SKM-1 treated with dmso at 0.1 percent for 144 hours (cell line): Measurements from ENCODE around the gene EHMT2.
"Not testable (repeated sequence)": the region's sequence is repeated elsewhere in the genome, so short reads cannot be mapped to it uniquely, and the experiment has no call there.

Source experiments
- DNase-seq: peaks from one replicate; lab custom pipeline; 2025; ENCODE audit not compliant: unreplicated experiment; lab: John Stamatoyannopoulos, UW

EHMT2 gene

DNA sequence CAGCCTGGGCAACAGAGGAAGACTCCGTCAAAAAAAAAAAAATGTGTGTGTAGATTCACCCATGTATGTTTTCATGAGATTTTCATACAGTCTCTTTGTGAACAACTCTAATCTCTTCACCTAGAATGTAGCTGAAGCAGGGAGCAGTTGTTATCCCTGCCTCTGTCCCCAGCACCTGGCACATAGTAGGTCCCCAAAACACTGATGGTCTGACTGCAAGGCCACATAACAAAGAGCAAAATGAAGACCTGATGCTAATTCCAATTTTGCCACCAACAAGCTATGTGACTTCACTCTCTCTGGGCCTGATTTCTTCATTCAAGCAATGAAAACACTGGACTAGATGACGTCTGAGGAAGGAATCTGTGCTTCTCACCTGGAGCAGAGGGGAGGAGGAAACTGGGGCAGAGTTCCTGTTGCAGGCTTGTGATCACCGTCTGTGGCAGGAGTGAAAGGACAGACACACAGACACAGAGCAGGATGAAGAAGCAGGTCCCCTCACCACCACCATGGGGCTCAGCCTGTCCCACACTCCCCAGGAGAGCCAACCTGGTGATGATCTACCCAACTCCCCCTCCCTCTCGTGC is 23.3 kb downstream of the EHMT2 start:
- DNase-seq, result no peak

DNA sequence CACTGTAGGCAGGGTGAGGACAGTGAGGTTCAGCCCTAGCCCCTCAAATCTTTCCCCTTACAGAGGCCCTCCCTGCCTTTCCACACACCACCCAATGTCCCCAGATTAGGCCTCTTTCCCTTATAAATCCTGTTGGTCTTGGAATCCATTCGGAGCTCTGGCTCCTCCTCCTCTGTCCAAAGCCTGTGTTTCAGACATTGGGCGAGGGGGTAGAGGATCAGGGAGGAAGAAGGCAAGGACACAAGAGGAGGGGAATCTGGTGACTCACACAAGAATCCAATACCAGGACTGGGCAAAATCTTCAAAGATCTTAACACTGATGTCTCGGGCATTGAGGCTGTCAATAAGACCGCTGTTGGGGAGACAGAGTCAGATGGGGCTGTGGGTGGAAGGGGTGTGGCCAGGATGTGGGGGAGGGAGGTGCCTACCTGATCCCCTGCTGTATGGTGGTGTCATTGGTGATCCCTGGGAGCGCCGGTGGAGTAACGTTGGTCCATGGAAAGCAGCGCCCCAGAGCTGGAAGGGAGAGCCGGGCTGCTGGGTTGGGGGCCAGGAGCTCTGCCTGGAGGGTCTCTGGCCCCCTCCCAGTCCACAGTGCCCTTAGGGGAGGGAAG is 26.3 kb downstream of the EHMT2 start:
- no peak for DNase-seq

DNA sequence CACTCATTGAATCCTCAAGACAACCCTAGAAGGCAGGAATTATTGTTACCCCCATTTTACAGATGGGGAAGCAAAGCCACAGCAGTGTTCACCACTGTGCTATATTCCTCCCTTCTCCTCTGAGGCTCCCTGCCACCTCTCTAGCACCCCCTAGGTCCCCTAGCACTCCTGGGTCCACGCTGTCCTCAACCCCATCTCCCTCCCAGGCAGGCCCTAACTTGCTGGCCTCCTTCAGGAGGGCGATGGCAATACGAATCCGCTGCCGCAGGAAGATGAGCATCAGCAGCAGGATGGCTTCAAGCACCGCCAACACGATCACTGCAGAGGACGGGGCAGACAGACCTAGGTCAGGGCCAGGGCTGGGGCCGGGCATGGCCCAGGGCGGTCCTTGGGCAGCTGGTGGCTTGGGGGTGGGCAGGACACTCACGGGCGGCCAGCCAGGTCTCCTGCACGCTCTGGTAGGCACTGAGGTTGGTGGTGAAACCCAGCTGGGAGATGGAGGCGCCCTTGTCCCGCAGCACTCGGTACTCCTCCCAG is 27.0 kb downstream of the EHMT2 start:
- no peak for DNase-seq

DNA sequence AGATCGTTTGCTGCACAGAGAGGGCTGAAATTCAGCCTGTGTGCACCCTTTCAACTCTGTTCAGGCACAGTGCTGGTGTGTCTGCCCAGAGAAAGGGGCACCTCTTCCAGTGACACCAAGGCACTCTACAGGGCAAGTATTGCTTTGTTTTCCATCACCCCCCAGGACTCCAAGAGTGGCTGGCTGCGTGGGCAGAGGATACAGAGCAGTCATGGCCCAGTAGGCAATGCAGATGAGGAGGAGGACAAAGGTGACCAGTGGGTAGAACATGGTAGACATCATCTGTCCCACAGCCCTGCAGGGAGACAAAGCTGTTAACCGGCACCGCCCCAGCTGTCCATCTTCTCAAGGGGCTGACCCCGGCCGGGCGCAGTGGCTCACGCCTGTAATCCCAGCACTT is 28.2 kb downstream of the EHMT2 start:
- no peak for DNase-seq

DNA sequence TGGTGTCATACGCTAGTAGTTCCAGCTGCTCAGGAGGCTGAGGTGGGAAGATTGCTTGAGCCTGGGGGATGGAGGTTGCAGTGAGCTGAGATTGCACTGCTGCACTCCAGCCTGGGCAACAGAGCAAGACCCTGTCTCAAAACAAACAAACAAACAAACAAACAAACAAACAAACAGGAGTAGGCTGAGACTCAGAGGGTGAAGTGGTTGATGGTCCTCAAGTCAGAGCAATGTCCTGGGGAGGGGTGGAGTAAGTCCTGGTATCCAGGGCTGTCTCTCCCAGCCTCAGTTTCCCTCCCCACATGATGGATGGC is 28.9 kb downstream of the EHMT2 start:
- DNase-seq, result not testable (repeated sequence)

DNA sequence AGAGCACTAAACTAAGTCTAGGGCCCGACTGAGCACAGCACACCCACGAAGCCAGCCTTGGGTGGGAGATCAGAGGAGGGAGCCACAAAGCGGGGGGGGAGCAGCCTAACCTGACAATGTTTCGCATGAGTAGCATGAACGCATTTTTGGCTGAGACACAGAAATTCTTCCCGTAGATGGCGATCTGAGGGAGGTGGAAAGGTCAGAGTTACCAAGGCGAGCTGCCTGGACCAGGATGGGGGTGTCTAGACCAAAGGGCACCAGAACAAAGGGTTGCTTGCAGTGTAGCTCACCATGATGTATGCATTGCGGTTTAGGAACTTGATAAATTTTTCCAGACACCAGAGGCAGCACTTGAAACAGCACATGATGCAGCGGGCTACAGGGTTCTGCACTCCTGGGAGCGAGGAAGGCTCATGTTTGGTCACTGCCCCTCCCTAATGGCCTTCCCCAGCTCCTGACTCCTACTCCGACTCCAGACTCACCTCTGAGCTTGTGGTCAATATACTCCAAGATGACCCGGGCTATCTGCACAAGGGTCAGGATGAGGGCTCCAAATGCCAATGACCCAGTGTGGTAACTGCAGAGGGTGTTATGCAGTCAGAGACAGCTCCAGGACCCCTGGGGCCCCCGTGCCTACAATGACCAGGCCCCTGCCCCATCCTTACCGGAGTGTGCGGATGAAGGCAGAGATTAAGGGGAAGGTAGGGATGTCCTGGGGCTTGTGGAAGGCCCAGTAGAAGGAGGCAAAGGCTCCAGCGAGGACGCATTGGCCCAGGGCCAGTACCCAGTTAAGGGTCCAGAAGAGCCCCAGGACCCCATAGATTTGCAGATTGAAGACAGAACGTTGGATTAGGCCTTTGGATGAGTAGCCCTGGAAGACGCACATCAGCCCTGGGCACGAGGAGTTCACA is 32.0 kb downstream of the EHMT2 start:
- no peak for DNase-seq

DNA sequence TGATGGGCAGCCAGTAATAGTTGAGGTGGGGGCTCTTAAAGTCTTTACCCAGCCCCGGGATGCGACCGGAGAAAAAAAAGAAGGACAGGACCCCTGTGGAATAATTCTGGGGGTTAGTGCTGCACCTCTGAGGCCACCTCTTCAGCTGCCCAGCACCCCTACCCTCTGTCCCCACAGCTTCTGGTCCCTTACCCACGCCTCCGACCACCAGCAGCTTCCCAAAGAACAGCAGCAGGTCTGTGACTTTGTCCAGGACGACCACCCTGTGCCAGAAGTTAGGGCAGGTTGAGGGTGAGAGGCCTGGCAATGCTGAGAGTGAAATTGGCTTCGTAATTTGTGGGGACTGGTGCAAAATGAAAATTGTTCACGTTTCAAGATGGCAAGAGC is 32.7 kb downstream of the EHMT2 start:
- DNase-seq, result no peak

DNA sequence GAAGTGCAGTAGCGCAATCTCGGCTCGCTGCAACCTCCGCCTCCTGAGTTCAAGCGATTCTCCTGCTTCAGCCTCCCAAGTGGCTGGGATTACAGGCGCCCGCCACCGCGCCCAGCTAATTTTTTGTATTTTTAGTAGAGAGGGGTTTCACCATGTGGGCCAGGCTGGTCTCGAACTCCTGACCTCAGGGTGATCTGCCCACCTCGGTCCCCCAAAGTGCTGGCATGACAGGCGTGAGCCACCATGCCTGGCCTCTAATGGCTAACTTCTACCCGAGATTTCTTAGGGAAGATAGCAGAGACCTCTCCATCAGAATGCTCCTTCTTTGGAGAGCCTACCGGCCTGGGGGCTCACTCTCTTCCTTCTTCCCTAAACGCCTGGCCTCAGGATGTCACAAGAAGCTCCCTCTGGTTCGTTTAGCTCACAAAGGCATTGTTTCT is 33.4 kb downstream of the EHMT2 start:
- DNase-seq, result not testable (repeated sequence)

DNA sequence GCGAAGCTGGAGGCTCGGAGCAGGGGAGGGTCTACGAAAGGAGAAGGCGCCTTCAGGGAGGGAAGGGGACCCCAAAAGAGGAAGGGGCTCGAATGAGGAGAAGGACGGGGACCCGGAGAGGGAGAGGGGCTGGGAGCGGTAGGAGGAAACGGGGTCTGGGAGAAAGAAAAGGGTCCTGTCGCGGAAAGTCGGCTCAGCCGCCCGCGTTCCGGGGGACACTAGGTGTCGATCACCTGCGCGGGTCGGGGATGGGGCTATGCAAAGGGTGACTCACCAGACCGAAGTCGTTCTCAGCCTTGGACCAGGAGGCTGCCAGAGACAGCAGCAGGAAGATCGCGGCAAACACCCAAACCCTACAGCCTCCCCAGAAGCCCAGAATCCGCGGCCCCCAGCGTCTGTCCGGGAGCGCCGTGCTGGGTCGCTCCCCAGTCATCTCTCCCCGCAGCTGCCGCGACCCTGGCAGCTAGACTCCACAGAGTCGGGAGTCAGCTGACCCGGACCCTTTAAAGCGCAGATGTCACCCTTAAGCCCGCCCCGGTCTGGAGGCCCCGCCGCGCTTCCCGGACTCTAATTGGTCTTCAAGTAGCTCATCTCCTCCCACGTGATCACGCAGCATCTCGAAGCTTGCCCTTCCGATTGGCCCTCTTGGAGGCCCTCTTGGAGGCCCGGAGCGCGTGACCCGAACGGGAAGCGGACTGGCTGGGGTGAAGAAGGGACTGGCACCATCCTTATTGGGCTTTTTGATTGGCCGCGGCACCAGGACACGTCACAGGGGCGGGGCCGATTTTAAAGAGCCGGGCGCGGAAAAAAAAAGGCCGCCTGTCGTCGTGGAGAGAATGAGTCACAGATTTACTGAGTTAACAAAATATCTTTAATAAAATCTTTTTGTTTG is 34.9 kb downstream of the EHMT2 start, which contains the start of gene NEU1:
TSS of gene NEU1 (minus strand) at position 478 of the 892 bp plus-strand sequence. CDS start at position 433, 45 bp downstream.
- DNase-seq, result peak; percentile 100

DNA sequence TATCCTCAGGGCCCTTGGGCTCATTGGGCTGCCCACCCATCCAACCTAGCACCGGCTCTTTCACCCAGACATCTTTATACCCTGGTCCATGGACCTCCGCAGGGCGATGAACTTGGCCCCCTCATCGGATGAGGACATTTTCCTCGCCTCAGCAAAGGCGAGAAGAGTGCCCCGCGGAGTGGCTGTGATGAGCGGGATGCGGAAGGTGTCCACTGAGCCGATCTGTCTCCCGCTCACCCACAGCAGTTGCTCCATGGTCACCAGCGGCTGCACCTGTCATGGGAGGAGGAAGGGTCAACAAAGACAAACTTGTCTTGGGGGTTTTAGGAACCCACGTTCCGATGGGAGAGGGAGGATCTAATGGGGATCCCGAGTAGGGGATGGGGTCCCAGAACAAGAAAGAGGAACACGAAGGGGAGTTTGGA is 35.6 kb downstream of the EHMT2 start:
- no peak for DNase-seq

DNA sequence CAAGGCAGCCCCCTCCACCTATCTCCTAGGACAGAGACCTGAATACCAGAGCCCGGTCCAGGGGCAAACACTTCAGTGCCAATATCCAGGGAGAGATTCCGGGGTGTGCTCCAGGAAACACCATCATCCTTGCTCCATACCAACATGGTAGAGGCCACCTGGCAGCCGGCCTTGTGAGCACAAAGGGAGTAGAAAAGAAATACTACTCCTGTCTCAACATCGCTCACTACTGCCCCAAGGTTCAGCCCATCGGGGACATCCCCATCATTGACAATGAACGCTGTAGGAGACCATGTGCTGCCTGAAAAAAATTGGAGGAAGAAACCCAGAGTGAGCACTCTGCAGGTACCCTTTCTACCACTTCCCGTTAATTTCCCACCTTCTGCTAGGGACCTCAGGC is 36.3 kb downstream of the EHMT2 start:
- no peak for DNase-seq

DNA sequence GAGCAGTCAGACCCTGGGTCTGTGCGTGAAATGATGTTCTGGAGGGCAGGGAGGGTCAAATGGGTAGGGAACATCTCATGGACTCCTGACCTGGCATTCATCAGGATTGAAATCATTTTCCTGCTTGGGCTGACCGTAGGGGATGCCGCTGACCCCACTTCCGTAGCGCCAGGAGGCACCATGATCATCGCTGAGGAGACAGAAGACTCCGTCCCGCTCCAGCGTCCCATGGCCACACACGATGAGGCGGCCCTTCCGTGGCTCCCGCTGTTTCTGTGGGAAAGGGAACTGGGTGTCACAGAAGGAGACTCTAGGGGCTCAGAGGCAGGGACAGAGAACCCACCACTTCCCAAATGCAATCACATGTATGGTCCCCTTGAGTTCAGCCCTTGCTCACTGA is 37.1 kb downstream of the EHMT2 start:
- DNase-seq, result no peak

DNA sequence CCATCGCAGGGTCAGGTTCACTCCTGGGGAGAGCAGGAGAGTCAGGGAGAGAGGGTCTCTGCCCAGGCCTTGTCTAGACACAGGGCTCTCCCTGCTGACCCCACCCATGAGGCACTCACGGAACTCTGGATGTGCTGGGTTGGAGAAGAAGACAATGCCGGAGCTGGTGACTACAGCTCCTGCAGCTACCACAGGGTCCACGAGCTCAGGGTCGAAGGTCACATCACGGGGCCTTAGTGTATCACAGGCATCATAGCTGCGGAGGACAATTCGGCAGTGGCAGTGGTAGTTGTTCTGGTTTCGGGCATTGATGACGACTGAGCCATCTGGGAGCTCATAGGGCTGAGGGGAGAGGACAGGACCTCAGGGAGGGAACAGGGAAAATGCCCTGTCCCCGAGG is 37.6 kb downstream of the EHMT2 start:
- DNase-seq, result no peak

DNA sequence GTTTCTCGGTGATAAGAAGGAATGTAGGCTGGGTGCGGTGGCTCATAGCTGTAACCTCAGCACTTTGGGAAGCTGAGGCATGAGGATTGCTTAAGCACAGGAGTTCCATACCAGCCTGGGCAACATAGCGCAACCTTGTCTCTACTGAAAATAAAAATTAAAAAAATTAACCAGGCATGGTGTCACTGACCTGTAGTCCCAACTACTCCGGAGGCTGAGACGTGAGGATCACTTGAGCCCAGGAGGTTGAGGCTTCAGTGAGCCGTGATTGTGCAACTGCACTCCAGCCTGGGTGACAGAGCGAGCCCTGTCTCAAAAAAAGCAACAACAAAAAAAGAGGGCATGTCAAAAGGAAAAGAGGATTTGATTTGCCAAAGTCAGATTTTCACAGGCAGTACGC is 38.8 kb downstream of the EHMT2 start:
- DNase-seq, result no peak

DNA sequence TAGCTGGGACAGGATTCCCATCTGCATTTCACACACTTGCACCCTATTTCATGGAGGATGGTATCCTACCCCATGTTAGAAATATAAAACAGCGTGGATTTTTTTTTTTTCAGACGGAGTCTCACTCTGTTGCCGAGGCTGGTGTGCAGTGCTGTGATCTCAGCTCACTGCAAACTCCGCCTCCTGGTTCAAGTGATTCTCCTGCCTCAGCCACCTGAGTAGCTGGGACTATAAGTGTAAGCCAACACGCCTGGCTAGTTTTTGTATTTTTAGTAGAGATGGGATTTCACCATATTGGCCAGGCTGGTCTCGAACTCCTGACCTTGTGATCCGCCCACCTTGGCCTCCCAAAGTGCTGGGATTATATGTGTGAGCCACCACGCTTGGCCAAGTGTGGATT is 39.7 kb downstream of the EHMT2 start:
- DNase-seq, result not testable (repeated sequence)

DNA sequence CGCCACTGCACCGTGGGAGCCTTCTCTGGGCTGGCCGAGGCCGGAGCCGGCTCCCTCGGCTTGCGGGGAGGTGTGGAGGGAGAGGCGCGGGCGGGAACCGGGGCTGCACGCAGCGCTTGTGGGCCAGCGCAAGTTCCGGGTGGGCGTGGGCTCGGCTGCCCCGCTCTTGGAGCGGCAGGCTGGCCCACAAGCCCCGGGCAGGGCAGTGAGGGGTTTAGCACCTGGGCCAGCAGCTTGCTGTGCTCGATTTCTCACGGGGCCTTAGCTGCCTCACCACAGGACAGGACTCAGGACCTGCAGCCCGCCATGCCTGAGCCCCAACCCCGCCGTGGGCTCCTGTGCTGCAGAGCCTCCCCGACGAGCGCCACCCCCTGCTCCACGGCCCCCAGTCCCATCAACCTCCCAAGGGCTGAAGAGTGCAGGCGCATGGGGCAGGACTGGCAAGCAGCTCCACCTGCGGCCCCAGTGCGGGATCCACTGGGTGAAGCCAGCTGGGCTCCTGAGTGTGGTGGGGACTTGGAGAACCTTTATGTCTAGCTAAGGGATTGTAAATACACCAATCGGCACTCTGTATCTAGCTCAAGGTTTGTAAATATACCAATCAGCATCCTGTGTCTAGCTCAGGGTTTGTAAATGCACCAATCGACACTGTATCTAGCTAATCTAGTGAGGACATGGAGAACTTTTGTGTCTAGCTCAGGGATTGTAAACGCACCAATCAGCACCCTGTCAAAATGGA is 45.3 kb downstream of the EHMT2 start:
- not testable (repeated sequence) for DNase-seq

DNA sequence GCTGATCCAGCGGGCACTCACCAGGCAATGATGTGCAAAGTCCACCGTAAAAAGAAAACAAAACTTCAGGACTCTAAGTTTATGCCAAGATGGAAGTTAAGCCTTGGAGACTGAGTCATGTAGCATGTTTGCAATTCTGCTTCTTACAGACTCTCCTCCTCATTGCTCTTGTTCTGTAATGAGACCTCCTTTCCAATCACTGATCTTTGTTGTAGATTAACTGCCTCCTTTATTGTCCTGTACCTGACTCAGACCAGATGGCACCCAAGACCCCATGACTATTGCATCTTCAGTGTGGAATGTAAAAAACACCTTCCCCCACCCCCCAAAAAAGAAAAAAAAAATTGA is 46.0 kb downstream of the EHMT2 start:
- DNase-seq, result no peak

DNA sequence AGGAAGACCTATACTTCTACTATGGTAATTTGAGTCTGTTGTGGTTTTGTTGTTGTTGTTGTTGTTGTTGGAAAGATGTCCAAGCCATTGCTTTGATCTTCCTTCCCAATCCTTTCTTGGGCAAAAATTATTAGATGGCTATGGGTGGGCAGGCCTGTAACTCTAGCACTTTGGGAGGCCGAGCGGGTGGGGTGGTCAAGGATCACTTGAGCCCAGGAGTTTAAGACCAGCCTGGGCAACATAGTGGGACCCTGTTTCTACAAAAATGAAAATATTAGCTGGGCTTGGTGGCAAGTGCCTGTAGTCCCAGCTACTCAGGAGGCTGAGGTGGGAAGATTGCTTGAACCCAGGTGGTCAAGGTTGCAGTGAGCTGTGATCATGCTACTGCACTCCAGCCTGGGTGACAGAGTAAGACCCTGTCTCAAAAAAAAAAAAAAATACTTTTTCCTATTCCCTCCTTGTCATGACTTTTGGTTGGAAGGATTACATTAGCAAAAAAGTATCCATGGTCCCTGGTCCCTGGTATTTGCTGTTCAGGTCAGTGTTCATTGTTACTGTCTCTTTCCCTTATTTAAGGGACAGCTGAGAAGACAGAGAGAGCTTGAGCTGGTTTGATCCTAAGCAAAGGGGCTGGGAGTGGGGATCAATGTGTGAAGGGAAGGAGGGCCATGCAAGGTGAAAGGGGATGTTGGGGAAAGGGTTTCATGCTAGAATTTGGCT is 46.6 kb downstream of the EHMT2 start:
- DNase-seq, result no peak

DNA sequence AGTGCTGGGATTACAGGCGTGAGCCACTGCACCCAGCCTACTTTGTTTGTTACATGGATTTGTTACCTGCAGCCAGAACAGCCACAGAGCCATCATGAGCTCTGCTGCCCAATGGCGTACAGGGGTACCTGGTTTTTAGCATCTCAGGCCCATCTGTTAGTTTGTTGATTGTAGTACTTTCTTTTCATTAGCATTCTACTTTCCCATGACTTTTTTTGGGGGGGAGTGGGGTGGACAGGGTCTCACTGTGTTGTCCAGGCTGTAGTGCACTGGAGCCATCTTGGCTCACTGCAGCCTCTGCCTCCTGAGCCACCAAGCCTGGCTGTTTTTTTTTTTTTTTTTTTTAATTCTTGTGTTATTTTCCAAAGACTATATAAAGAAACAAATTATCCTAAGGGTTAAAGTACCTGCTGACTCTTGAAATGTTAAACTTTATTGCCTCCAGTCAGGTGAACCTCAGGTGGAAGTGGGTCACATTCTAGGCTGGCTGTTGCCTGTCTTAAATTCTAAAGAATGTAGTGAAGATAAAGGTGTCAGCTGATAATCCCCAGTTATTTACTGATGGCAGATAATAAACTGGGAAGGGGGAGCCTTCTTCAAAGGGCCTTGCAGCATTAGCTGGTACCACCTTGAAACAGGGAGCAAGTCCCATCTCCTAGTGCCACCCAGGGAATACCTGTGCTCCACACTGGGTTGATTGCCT is 50.1 kb downstream of the EHMT2 start:
- DNase-seq, result no peak
